ENCODE results near the gene HOXB8. TPM values are rescaled to one million over a fixed set of nuclear protein-coding genes. Genes with fewer than 3 reads are reported as not detected.

Gene HOXB8
- total and polyA plus RNA-seq, 8 donors = 0.09 to 0.15 (median 0.12) TPM; not detected in 5

DNA sequence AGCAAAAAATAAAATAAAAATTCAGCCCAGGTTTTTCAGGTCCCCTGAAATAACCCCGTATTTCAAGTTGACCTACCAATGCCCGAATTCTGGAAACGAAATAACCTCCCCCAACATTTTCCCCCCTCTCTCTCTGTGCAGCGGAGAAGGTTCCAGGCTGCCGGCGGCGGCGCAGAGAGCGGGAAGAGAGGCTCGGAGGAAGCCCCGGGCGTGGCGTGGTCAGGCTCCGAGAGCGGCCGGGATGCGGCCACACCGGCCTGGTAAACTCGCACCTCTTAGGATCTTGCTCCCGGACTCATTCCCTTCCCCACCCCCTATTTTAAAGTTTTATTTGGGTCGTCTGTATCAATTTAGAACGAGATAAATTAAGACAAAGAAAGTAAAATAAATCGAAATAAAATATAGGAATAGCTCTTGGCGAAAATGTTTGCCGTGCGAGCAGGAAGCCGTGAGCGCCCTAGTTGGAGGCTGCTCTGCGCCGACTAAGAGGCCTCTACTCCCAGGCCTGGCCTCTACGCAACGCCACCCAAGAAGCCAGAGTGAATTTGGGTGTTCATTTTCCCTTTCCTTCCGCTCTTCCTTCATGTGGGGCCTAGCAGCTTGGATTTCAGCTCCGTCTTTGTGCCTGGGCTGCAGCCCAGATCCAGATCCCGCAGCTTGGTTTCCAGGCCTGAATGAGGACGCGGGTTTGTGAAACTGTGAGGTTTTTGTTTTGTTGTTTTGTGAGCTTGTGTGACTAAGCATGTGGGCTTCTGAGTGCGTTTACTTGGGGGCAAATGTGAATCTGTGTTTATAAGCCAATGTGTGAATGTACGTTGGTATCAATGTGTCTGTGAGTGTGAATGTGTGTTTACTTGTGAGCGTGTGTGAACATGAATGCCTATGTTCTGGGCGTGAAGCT, 8.9 kb downstream of the HOXB8 start:
- DNase-seq (no peak), ATAC-seq (no peak), FAIRE-seq (no peak)
- 26 to 30% methylated on average over 41 of the region's 41 CpGs for WGBS, 2 donors
- Histone ChIP-seq H3K27ac (no peak overlapping the region), H3K4me3 (no peak overlapping the region), H3K9me3 (no peaks in the 10 kb centered on the region), H3K27me3 (peaks cover 0 to 91% (median 19%) of the 10 kb centered on the region in 4 donors), H3K36me3 (no peaks in the 10 kb centered on the region), H3K4me1 (peaks cover 0 to 11% (median 0%) of the 10 kb centered on the region in 3 donors)
- TF ChIP-seq, protein P1, sequence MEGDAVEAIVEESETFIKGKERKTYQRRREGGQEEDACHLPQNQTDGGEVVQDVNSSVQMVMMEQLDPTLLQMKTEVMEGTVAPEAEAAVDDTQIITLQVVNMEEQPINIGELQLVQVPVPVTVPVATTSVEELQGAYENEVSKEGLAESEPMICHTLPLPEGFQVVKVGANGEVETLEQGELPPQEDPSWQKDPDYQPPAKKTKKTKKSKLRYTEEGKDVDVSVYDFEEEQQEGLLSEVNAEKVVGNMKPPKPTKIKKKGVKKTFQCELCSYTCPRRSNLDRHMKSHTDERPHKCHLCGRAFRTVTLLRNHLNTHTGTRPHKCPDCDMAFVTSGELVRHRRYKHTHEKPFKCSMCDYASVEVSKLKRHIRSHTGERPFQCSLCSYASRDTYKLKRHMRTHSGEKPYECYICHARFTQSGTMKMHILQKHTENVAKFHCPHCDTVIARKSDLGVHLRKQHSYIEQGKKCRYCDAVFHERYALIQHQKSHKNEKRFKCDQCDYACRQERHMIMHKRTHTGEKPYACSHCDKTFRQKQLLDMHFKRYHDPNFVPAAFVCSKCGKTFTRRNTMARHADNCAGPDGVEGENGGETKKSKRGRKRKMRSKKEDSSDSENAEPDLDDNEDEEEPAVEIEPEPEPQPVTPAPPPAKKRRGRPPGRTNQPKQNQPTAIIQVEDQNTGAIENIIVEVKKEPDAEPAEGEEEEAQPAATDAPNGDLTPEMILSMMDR (IDR thresholded peaks at IDR 0.05) = no peak
- intact Hi-C loops (cut with DNase I) = no loop called here

DNA sequence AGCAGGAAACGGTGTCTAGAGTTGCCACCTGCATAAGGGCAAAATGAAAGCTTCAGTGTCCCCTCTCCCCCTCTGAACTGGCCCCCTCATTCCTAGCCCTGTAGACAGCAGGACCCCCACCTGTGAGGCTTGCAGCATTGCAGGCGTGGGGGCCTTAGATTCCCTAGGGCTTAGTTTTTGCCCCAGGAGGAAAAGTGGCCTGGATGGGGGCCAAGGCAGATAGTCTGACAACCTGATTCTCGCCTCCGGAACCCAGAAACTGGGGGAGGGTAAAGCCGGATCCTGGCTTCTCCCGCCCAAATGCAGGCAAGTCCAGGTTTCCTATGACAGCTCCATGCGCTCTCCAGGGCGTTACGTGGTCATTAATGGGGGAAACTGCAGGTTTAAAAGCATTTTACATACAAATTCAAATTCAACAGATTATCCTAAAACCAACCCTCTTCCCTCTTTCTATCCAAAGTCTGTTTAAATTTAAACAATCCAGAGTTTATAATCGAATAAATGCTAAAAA, 9.6 kb downstream of the HOXB8 start:
- H3K36me3 ChIP-seq = no peaks in the 10 kb centered on the region
- no peak overlapping the region for H3K4me3 ChIP-seq
- no peak overlapping the region for H3K27ac ChIP-seq
- peaks cover 0 to 89% (median 19%) of the 10 kb centered on the region in 4 donors for H3K27me3 ChIP-seq
- intact Hi-C loops (cut with DNase I) = no loop called here
- WGBS, 2 donors = 22 to 25% methylated on average over 10 of the region's 10 CpGs
- ATAC-seq (no peak), DNase-seq (no peak), FAIRE-seq (no peak)
- H3K4me1 ChIP-seq = peaks cover 0 to 10% (median 0%) of the 10 kb centered on the region in 3 donors
- no peaks in the 10 kb centered on the region for H3K9me3 ChIP-seq
- TF ChIP-seq, protein P1 (IDR thresholded peaks at IDR 0.05) = no peak

DNA sequence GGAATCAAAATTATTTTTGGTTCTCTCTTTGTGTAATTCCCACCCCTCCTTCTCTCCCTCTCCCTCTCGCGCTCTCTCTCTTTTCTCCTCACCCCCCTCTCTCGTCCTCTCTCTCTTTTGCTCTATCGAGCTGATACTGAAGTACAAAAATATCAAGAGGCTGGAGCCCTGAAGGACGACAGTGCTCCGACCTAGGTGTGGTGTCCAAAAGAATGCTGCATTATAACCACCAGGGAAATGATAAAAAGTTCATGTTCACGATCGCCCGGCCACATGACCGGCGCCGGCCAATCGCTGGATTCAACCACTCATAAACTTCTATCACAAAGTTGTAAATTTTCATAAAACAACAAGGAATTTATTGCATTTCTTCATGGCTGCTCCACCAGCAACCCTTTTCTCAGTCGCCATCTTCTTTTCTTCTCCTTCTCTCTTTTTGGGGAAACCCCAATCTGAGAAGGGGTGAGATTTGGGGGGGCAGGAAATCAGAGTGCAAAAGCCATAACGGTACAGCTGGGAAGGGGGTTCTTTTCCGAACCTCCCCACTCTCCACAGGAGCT, 10.2 kb downstream of the HOXB8 start, which contains the start of gene HOXB6:
Gene HOXB6, minus strand, starts transcription at position 217 of the 560 bp plus-strand sequence. CDS start 6,836 bp downstream, outside the sequence.
- no peaks in the 10 kb centered on the region for H3K9me3 ChIP-seq
- FAIRE-seq = no peak
- no peak for DNase-seq
- intact Hi-C loops (cut with DNase I) = no loop called here
- WGBS, 2 donors = 15% methylated on average over 16 of the region's 16 CpGs
- H3K27ac ChIP-seq = no peak within 1 kb of the TSS
- H3K27me3 ChIP-seq = peaks cover 0 to 90% (median 19%) of the 10 kb centered on the region in 4 donors
- H3K36me3 ChIP-seq = no peaks in the 10 kb centered on the region
- peaks cover 0 to 6% (median 0%) of the 10 kb centered on the region in 3 donors for H3K4me1 ChIP-seq
- H3K4me3 ChIP-seq = peak within 1 kb of the TSS in 1 of 4 donors; percentile 10
- no peak for ATAC-seq
- TF ChIP-seq, protein P1 (IDR thresholded peaks at IDR 0.05) = no peak

DNA sequence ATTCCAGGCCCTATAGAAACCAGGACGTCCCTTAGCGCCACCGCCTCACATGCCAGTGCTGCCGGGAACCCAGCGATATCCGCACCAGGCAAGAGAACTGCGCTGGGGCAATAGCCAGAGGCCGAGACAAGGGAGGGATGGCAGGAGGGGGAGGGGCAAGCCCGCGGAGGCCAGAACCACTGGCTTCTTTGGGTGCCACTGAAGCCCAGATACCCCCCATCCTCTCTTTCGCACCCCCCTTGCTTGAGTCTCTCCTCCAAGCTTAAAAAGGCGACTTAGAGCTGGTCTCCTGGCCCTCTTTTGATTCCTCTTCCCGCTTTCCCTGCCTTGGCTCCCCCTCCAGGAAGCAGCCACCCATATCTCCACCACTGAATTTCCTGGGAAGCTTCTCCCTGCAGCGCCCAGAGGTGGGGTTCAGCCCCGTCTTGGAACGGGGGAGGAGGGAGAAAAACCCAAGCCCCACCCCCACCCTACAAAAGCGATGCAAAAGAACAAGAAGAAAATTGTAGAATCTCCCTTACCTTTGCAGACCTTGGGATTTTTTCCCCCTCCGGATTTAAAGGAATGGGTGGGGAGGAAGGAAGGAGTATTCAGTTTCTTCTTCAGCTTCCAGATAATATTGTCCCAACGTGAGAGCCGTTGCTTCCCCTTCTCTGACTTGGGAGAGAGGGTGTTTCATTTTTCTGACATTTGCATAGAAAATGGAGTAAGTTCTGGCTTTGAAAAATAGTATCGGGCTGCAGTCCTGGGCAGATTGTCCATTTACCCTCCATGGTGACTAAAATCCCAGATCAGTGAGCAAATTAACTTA, 10.9 kb downstream of the HOXB8 start:
- peak in 1 of 4 donors; percentile 46 for ATAC-seq
- FAIRE-seq = no peak
- H3K4me1 ChIP-seq = peaks cover 0 to 6% (median 0%) of the 10 kb centered on the region in 3 donors
- peak overlapping the region in 1 of 4 donors; percentile 10 for H3K4me3 ChIP-seq
- no peak overlapping the region for H3K27ac ChIP-seq
- H3K27me3 ChIP-seq = peaks cover 0 to 90% (median 19%) of the 10 kb centered on the region in 4 donors
- H3K9me3 ChIP-seq = no peaks in the 10 kb centered on the region
- 8 to 9% methylated on average over 18 to 21 of the region's 21 CpGs for WGBS, 2 donors
- DNase-seq = no peak
- no peaks in the 10 kb centered on the region for H3K36me3 ChIP-seq
- TF ChIP-seq, protein P1 (IDR thresholded peaks at IDR 0.05) = no peak
- intact Hi-C loops (cut with DNase I) = no loop called here

All from pancreas (tissue), 10 donors.